GM19372 (cell line): Measurements from ENCODE around the gene SSBP2.
"Not testable (repeated sequence)": the region's sequence is repeated elsewhere in the genome, so short reads cannot be mapped to it uniquely, and the experiment has no call there.

Source experiments
- ATAC-seq: cut with Tn5 transposase; IDR thresholded peaks from one replicate; pipeline ENCODE4 v1.9.1; 2021; ENCODE audit warnings: mild to moderate bottlenecking, low read depth, moderate library complexity; ENCODE audit not compliant: unreplicated experiment

The SSBP2 gene

GRCh38 chr5:81685471-81685870 lies 65.4 kb downstream of the SSBP2 start:
- ATAC-seq, result no peak

GRCh38 chr5:81679885-81680284 lies 71.0 kb downstream of the SSBP2 start:
- ATAC-seq, result no peak

DNA sequence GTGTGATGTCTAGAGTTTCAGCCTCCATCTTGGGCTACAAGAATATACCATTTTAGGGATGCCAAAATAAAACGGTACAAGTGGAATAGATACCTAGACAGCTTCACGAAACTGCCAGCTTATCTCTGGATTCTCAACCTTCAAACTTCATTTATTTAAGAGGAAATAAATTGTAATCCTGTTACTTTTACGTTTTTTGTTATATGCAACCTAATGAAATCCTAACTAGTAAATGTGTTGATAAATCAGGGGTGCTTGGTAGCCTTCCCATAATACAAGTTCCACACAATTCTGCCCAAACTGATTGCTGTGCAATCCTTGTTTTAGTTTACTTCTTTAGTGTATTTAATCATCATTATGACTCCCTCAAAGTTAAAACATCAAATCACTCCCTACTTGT lies 75.5 kb downstream of the SSBP2 start:
- ATAC-seq, result no peak

DNA sequence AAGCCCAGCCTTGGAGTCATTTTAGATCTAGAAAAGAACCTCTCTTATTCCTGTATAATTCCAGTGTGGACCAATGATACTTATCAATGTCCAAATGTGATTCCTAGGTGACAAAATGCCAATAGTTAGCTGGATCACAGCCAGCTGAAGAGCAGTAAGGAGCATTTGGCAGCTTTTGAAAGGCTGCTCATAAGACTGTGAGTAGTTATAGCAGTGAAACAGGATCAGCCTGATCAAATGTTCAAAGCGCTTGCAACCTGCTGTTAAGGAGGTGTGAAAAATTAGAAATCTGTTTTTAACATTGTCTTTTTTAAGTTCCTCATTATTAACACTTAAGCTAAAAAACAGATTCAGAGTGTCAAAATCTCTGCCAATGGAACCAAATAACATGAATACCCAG lies 85.1 kb downstream of the SSBP2 start:
- no peak for ATAC-seq

DNA sequence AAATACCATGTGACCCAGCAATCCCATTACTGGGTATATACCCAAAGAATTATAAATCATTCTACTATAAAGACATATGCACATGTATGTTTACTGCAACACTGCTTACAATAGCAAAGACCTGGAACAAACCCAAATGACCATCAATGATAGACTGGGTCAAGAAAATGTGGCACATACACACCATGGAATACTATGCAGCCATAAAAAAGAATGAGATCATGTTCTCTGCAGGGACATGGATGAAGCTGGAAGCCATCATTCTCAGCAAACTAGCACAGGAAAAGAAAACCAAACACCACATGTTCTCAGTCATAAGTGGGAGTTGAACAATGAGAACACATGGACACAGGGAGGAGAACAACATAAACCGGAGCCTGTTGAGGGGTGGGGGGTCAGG lies 90.3 kb downstream of the SSBP2 start:
- ATAC-seq, result not testable (repeated sequence)

DNA sequence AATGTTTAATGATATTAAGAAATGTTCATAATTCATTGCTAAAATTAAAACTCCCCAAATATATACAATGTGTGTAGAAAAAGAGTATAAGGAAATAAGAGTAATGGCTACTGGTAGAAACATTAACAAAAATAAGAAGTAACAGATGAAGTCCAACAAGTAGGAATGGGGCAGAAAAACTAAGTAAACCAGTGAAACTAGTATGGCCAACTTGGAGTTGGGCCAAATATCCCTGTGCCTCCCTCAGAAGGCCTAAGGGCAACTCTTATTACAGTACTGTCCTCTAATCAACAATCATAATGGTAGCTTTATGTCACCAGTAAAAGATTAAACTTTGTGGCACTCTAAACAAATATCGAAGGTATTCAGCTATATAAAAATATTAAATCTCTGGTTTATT lies 93.5 kb downstream of the SSBP2 start:
- no peak for ATAC-seq

DNA sequence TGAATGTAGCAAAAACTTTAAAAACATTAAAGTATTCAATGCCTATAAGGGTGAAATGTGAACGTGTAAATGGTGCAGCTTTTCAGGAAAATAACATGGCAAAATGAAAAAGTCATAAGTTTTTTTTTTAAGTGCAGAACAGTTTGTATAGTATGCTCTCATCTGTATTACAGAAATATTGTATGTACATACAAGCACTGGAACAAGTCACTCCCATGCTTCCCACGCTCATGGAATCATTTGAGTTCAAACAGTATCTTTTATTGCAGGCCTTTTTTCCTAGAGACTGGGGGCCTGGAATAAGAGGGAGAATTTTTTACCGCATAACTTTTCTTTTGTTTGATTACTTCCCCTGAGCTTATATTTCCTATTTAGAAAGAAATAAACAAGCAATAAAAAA lies 94.1 kb downstream of the SSBP2 start:
- no peak for ATAC-seq

- no peak for ATAC-seq
These were observed 99.9 kb downstream of the SSBP2 start for GRCh38 chr5:81650987-81651386.

GRCh38 chr5:81646469-81646995 lies 104.4 kb downstream of the SSBP2 start:
- no peak for ATAC-seq

GRCh38 chr5:81642210-81642609 lies 108.7 kb downstream of the SSBP2 start:
- no peak for ATAC-seq

DNA sequence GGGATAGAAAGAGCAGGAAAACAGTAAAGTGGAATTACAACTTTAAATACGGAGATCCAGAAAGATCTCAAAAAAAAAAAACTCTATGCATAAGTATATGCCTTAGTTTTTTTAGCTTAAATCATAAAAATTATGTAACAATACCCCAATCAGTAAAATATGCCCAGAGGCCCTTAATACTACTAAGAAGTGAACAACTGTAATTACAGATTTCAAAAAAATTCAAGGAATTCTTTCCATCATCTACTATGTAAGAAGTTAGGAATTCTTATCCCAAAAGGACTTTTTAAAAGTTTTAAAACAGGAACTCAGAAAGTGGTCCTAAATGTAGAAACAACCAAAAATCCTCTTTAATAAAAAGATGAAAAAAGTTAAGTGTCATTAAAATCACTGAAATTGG lies 111.3 kb downstream of the SSBP2 start:
- no peak for ATAC-seq

GRCh38 chr5:81638471-81638870 lies 112.4 kb downstream of the SSBP2 start:
- ATAC-seq, result no peak

DNA sequence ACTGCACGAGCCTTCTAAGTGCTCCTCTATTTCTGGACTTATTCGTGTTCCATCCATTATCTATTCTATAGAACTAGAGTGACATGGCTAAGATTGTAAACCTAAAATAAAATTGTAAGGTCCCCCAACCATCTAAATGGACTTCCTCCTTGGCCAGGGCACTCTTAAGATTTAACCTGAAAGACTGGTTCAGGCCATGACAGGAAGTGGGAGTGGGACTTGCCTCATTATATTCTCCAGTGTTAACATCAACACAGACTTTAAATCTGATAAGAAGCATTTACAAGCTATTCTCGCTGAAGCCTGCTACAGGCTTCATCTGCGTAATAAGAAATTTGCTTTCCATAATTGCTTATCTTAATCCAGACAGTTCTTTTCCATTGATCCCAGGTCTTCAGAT lies 117.0 kb downstream of the SSBP2 start:
- no peak for ATAC-seq

DNA sequence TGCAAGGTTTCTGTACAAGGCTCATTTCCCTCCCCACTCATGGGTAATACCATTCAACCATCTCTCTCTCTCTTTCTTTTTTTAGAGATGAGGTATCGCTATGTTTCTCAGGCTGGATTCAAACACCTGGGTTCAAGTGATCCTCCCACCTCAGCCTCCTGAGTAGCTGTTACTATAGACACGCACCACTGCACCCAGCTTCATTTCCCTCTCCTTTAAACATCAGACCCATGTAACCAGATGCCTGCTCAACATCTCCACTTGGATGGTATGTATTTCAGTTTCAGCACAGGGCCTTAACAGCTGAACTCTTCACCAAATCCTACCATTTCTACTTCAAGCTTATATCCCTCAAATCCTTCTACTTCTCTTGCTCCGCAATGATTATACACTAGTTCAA lies 117.4 kb downstream of the SSBP2 start:
- no peak for ATAC-seq

DNA sequence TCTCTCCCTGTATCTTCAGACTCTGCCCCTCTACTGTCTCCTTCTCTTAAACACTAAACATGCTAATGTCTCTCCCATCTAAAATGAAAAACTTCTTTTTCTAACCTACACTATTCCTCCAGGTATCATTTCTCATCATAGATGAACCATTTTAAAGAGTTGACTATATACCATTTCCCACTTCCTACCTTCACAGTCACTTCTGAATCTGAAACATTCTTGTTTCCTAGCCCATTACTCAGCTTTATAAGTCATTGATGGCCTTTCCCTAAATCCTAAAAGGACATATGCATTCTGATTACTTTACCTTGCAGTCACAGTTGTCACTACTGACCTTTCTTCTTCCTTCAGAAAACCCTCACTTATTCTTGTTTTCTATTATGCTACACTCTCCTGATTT lies 118.2 kb downstream of the SSBP2 start:
- no peak for ATAC-seq

DNA sequence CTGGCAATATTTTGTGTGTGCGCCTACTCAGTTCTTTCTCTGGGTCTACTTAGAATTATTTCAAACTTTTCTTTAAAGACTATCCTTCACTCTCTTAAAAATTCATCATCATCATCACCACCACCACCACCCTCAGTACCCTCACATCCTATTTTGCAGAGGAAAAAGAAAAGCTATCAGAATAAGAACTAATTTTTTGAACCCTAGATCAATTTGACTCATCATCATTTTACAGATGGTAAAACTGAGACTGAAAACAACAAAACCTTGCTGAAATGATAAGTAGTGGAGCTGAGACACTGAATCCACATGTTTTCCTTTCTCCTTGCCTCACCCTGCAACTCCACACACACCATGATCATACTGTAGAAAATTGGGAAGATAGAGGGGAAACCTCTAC lies 119.3 kb downstream of the SSBP2 start:
- ATAC-seq, result no peak

- ATAC-seq, result peak; percentile 81
These were observed 119.8 kb downstream of the SSBP2 start for GRCh38 chr5:81631124-81631523.

- peak; percentile 5 for ATAC-seq
These were observed 120.2 kb downstream of the SSBP2 start for GRCh38 chr5:81630684-81631083.

GRCh38 chr5:81629986-81630385 lies 120.9 kb downstream of the SSBP2 start:
- ATAC-seq, result no peak

DNA sequence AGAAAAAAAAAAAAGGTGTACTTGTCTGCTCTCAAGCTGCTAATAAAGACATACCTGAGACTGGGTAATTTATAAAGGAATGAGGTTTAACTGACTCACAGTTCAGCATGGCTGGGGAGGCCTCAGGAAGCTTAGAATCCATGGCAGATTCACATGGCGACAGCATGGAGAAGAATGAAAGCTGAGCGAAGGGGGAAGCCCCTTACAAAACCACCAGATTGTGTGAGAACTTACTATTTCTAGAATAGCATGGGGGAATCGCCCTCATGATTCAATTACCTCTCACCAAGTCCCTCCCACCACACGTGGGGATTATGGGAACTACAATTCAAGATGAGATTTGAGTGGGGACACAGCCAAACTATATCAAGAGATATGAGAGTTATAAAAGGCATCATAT lies 122.8 kb downstream of the SSBP2 start:
- not testable (repeated sequence) for ATAC-seq

- ATAC-seq, result no peak
These were observed 124.4 kb downstream of the SSBP2 start for GRCh38 chr5:81626524-81626923.

GRCh38 chr5:81609810-81610375 lies 141.0 kb downstream of the SSBP2 start:
- no peak for ATAC-seq

DNA sequence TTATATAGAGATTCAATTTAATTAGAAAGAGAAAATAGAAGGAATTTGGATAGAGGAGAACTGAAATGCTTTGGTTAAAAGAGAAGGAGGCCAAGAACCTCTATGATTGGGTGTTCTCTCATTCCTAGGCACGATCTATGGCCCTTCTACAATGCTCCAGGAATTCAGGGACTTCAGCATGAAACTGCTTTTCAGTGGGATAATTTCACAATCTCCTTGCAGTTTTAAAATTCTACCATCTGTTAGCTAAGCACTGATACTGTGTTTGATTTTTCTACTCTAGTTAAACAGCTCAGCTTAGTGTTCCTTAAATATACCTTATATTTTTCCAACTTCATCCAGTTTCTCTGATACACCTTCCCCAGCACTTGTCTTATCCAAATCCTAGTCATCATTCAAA lies 141.9 kb downstream of the SSBP2 start:
- no peak for ATAC-seq
